T-helper 1 cell treated with Interleukin-12 subunit alpha and Interleukin-12 subunit beta and Interleukin-4 antibody, amounts not matched to agents 30 ng/mL and 1 ng/mL, for 36 hours (primary cell): ENCODE results near the gene CT47C1. TPM values are rescaled to one million over a fixed set of nuclear protein-coding genes. Genes with fewer than 3 reads are reported as not detected.
"Not testable (repeated sequence)": the region's sequence is repeated elsewhere in the genome, so short reads cannot be mapped to it uniquely, and the experiment has no call there.

Source experiments
- intact Hi-C: fragments of 100-400 bp; cut with micrococcal nuclease; formaldehyde crosslinking; loops from one replicate; pipeline ENCODE4 v1.15.1; 2024
- total RNA-seq: library from RNA; stranded (reverse); gene quantifications from 2 replicates; pipeline ENCODE4 v1.2.3, GENCODE V29; 2022

The CT47C1 gene
- total RNA-seq: not detected in 2 replicates

- intact Hi-C loops: no loop called here
Measured at GRCh38 chrX:119072744-119073143, at the start of gene CT47C1. TSS of gene CT47C1 (plus strand) at chrX:119072993. CDS start at chrX:119073226, 233 bp downstream.

DNA sequence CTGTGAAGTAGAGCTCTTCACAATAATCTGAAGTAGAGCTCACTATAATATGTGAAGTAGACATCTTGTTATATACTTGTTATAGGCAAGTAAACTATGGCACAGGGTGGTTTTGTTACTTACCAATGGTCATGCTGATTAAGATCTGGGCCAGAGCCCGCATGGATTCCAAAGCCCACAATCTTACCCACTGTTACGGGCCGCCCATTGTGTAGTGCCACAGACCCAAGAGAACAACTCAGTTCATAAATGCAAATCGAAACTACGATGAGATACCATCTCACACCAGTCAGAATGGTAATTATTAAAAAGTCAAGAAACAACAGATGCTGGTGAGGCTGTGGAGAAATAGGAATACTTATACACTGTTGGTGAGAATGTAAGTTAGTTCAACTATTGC, 46.9 kb upstream of the CT47C1 start:
- intact Hi-C loops: no loop called here

- intact Hi-C loops: not testable (repeated sequence)
Measured at GRCh38 chrX:119026344-119026743, 46.4 kb upstream of the CT47C1 start.

DNA sequence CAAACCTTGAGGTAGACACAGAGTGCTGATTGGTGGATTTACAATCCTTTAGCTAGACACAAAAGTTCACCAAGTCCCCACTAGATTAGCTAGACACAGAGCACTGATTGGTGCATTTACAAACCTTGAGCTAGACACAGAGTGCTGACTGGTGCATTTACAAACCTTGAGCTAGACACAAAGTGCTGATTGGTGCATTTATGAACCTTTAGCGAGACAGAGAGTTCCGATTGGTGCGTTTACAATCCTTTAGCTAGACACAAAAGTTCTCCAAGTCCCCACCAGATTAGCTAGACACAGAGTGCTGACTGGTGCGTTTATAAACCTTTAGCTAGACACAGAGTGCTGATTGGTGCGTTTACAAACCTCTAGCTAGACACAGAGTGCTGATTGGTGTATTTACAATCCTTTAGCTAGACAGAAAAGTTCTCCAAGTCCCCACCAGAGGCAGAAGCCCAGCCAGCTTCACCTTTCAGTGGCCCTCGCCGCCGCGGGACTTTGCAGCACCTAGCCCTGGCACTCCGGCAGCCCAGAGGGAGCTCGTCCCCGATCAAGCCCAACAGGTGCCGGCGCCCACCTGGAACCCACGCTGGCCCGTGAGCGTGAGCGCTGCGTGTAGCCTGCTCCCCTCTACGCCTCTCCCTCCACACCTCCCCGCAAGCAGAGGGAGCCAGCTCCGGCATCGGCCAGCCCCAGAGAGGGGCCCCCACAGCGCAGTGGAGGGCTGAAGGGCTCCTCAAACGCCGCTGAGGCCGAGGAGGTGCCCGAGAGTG, 44.6 kb upstream of the CT47C1 start:
- intact Hi-C loops: not testable (repeated sequence)

- intact Hi-C loops: no loop called here
Measured at GRCh38 chrX:119028733-119029330, 44.0 kb upstream of the CT47C1 start.

GRCh38 chrX:119029656-119030055, 43.1 kb upstream of the CT47C1 start:
- intact Hi-C loops: not testable (repeated sequence)

DNA sequence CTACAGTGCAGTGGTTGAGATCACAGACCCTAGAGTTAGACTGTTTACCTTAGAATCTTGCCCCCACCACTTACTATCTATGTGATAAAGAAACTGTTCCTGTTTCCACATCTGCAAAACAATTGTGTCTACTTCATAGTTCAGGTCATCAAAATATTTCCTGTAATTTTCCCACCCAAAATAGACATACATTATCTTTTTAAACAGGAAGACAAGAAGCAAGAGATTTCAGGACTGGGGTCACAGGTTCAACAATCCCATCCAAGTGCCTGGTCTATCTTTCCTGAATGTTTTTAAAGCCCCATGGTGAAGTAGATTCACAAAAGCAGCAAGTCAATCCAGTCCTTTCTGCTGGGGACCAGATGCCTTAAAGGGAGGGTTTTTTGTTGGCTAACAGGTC, 41.8 kb upstream of the CT47C1 start:
- intact Hi-C loops: no loop called here

DNA sequence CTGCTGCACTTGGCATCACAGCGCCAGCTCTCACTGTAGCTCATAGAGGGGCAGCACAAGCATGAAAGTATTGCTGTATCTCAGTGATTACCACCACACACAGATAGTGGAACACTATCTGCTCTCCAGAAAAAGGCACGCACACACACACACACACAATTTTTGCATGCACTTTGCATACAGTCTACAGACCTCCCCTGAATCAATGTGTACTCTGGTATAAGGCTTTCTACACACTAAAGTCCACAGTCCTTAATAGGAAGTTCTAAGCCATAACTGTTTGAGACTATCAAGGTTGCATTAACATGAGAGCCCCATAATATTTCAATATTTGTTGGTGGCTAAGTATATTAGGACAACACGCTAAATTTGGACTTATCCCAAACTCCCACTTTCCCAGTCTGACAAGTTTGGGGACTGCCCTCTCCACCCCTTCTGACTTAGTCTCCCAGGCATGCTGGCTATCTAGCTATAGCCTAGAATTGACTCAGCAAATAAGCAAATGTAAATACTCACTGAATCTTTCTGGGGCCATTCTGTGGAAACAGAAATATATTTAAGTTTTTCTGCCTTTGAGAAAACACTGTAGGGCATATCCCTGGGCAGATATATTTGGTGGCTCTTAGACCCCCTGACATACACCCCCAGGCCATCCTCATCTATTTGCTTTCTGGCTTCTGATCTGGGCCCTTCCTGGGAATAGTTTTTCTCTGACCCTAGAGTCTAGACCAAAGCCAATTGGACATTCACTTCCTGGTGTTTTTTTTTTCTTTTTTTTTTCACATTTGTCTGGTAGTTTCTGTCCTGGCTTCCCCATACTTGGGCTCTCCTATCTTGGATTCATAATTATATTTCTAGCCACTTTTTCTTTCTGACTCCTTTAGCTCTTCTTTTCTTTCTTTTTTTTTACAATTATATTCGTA, 36.4 kb upstream of the CT47C1 start:
- intact Hi-C loops: no loop called here

DNA sequence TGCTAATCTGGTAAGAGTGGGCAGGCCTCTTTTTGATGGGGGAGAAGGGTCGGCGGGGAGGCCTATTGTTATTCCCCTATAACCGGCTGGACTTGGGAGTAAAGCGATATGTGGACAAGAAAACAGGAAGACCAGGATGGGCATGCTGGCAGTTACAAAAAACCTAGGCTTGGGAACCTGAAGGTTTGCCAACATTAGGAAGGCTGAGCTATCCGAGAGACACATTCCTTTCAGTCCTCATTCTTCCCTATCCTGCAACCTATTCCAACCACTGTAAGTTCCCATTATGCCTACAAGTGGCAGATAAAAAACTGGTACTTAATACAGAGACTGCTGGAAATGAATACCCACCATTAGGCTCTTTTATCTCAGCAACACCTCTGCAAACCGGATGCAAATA, 32.4 kb upstream of the CT47C1 start:
- intact Hi-C loops: no loop called here

DNA sequence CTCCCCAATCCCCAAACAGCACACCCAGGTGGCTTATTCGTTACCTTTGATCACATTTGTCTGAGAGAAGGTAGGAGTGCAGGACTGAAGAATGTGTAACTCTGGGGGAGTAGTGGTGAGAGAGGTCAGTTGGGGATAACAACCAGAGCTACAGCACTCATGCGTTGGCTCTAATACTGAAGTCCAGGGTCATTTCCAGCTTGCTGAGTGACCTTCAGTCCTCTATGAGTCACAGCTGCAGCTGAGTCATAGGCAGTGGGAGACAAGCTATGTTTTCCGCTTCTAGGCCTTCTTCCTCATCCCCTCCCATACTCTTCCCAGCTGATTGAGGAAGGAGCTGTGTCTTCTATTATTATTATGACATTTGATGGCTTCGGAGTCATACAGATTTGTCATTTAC, 31.6 kb upstream of the CT47C1 start:
- intact Hi-C loops: no loop called here

- intact Hi-C loops: no loop called here
Measured at GRCh38 chrX:119042040-119042439, 30.8 kb upstream of the CT47C1 start.

GRCh38 chrX:119042996-119043395, 29.8 kb upstream of the CT47C1 start:
- intact Hi-C loops: no loop called here

DNA sequence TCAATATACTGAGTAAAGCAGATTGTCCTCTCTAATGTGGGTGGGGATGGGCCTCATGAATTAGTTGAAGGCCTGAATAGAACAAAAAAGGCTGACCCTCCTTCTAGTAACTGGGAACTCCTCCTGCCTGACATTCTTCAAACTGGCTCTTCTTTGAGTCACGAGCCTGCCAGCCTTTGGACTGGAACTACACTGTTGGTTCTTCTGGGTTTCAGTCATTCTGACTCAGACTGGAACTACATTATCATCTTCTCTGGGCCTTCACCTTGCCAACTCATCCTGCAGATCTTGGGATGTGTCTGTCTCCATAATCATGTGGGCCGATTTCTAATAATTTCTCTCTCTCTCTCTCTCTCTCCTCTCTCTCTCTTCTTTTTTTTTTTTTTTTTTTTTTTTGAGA, 26.9 kb upstream of the CT47C1 start:
- intact Hi-C loops: no loop called here

DNA sequence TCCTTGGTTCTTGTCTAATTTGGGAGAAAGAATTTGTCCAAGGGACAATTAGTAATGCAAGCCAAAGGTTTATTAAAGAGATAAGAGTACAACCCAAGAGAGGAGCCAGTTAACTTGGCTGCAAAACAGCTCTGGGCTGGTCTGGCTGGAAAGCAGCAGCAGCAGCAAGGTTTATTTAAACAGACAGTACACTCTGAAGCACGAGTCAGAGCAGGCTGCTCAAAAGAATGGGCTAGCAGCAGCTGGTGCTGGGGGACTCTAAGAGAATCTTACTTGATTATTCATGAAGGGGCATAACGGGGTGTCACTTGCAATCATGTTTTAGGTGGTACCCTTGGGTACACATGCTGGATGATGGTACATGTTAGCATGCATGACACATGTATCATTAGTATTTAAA, 17.1 kb upstream of the CT47C1 start:
- intact Hi-C loops: no loop called here

- intact Hi-C loops: no loop called here
Measured at GRCh38 chrX:119062750-119063374, 9.9 kb upstream of the CT47C1 start.

- intact Hi-C loops: no loop called here
Measured at GRCh38 chrX:119063428-119063827, 9.4 kb upstream of the CT47C1 start.

GRCh38 chrX:119067023-119067739, 5.6 kb upstream of the CT47C1 start:
- intact Hi-C loops: loop anchor here (1.0 to 2.0 kb wide), 3 partner anchors 62 to 228 kb away; no protein-coding TSS in a partner anchor

DNA sequence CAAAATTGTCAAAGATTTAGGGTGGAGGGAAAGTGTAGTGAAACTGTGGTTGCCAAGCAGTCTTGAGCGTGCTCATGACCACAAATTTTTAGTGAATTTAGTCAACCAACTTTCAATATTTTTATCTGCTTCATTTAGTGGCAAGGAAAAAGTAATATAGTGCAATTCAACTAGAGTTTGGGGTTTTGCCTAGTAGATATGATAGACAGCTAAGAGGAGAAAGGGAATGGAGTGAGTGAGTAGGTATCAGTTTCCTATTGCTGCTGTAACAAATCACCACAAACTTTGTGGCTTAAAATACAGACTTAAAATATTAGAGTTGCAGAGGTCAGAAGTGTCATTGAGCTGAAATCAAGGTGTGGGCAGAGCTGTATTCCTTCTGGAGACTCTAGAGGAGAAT, 3.7 kb upstream of the CT47C1 start:
- intact Hi-C loops: no loop called here

DNA sequence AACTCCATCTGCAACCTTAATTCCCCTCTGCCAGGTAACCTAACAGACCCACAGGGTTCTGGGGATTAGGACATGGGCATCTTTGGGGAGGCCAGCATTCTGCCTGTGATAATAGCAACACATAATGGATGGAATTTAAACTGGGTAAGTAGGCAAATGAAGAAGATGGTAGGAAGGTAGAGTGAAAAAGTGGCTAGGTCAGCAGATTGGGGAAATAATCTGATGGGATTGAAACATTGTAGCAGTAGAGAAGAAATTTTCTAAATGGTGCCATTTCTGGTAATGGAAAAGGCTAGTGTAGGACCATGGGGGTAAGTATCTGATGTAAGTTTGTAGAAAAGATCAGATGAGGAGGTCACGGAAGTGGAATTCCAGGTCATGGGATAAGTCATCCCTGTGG, 3.0 kb upstream of the CT47C1 start:
- intact Hi-C loops: no loop called here

- intact Hi-C loops: no loop called here
Measured at GRCh38 chrX:119071381-119071780, 1.4 kb upstream of the CT47C1 start.
